Tibial artery (tissue), 4 donors: Measurements from ENCODE around the gene TAPT1.

Source experiments
- DNase-seq, 2 donors: peaks; one replicate each; pipeline ENCODE4 v3.0.0-alpha.2; 2019
- H3K27ac ChIP-seq, 2 donors: fragments of 200-600 bp; sonication (generic) in 1 of 2; 1 replicate in 1 of 2; 2 replicates in 1 of 2; pipeline ENCODE4 v1.5.1; 2018 to 2019; ENCODE audit warnings: mild to moderate bottlenecking in 1 of 2
- H3K27me3 ChIP-seq, 2 donors: fragments of 200-600 bp; sonication (generic) in 1 of 2; one replicate each; pipeline versions ENCODE4 v1.5.1 to v1.6.0; 2016 to 2019
- H3K36me3 ChIP-seq, 3 donors: fragments of 200-600 bp; sonication (generic) in 2 of 3; one replicate each; pipeline ENCODE4 v1.5.1; 2016 to 2019; ENCODE audit warnings: mild to moderate bottlenecking in 2 of 3
- H3K4me1 ChIP-seq, 4 donors: fragments of 200-600 bp; sonication (generic) in 2 of 4; 1 replicate in 3 of 4; 2 replicates in 1 of 4; pipeline ENCODE4 v1.5.1; 2016 to 2019
- H3K4me3 ChIP-seq, 2 donors: fragments of 200-600 bp; sonication (generic) in 1 of 2; 1 replicate in 1 of 2; 2 replicates in 1 of 2; pipeline ENCODE4 v1.5.1; 2018 to 2019; ENCODE audit warnings: mild to moderate bottlenecking in 2 of 2
- H3K9me3 ChIP-seq, 3 donors: fragments of 200-600 bp; sonication (generic) in 1 of 3; one replicate each; pipeline ENCODE4 v1.5.1; 2016 to 2019
- intact Hi-C: fragments of 100-400 bp; cut with DNase I; formaldehyde crosslinking; loops from one replicate; pipeline ENCODE4 v1.15.0; 2023; ENCODE audit warnings: low total_unique reads
- TF ChIP-seq, protein P1 (sequence below), 2 experiments: fragments of 200-600 bp in 1 of 2; fragments of 450-650 bp in 1 of 2; IDR thresholded peaks; one replicate each; pipeline ENCODE4 v1.5.1; 2017 to 2019; ENCODE audit warnings: antibody characterized with exemption in 2 of 2, mild to moderate bottlenecking in 1 of 2, moderate library complexity in 1 of 2

TAPT1 gene

DNA sequence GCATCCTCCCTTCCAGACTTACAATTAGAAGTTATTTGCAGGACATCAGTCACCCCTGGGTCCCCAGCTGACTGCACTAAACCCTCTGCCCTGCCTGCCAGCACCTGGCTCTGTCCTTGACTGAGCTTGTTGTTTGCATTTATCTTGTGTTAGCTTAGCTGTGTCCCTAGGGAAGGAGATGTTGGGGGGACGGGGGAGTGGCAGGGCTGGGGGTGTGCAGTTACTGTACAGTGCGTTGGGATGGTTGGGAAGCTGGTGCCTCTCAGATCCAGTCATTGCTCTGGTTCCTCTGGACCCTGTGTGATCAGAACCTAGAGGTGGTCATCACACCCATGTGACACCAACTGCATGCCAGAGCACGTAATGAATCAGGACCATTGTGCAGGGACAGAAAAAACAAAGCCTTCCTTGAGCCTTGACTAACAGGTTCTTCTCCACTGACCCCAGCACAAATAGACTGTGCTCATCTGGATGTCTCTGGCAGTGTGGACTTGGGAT lies 109.7 kb downstream of the TAPT1 start:
- Histone ChIP-seq H3K27ac (no peak overlapping the region), H3K27me3 (no peaks in the 10 kb centered on the region), H3K4me3 (no peak overlapping the region), H3K9me3 (no peaks in the 10 kb centered on the region), H3K36me3 (no peaks in the 10 kb centered on the region), H3K4me1 (peaks cover 0 to 16% (median 0%) of the 10 kb centered on the region in 4 donors)
- TF ChIP-seq, protein P1, sequence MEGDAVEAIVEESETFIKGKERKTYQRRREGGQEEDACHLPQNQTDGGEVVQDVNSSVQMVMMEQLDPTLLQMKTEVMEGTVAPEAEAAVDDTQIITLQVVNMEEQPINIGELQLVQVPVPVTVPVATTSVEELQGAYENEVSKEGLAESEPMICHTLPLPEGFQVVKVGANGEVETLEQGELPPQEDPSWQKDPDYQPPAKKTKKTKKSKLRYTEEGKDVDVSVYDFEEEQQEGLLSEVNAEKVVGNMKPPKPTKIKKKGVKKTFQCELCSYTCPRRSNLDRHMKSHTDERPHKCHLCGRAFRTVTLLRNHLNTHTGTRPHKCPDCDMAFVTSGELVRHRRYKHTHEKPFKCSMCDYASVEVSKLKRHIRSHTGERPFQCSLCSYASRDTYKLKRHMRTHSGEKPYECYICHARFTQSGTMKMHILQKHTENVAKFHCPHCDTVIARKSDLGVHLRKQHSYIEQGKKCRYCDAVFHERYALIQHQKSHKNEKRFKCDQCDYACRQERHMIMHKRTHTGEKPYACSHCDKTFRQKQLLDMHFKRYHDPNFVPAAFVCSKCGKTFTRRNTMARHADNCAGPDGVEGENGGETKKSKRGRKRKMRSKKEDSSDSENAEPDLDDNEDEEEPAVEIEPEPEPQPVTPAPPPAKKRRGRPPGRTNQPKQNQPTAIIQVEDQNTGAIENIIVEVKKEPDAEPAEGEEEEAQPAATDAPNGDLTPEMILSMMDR (IDR thresholded peaks at IDR 0.05): no peak
- DNase-seq: no peak
- intact Hi-C loops: no loop called here

DNA sequence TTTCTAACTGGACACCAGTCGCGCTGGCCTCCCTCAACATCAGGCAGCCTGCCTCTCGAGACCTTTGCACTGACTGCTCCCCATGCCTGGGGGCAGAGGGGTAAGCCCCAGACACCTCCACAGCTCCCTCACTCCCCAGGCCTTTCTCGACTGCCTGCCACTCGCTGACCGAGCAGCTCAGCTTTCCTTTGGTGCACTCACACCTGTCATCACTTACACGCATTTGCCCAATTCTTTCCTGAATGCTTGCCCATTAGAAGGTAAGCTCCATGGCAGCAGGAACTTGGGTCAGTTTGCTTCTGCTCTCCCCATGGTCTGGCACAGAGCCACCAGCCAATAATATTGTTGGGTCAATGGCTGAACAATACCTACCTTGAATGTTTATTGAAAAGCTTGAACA lies 110.3 kb downstream of the TAPT1 start:
- TF ChIP-seq, protein P1 (IDR thresholded peaks at IDR 0.05): no peak
- Histone ChIP-seq H3K27ac (no peak overlapping the region), H3K9me3 (no peaks in the 10 kb centered on the region), H3K4me3 (no peak overlapping the region), H3K4me1 (peaks cover 0 to 16% (median 0%) of the 10 kb centered on the region in 4 donors), H3K27me3 (no peaks in the 10 kb centered on the region), H3K36me3 (no peaks in the 10 kb centered on the region)
- DNase-seq: no peak
- intact Hi-C loops: no loop called here

DNA sequence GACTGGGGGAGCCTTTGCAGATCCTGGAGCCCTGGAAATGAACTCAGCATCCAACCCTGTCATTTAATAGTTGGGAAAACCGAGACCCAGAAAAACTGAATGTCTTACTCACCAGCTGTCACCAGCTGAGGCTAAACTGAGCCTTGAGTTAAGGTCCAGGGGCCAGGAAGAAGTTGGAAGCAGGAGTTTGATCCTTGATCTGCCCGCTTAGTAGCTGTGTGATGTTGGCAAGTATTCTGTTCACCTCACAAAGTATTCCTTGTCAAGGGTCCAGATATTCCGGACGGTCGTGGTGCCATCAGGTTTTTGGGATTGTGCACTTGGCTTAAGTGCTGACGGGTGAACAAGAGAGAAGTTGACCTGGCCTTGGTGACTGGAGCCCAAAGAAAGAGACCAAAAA lies 111.7 kb downstream of the TAPT1 start:
- H3K27ac ChIP-seq: no peak overlapping the region
- no peak for DNase-seq
- intact Hi-C loops: no loop called here

DNA sequence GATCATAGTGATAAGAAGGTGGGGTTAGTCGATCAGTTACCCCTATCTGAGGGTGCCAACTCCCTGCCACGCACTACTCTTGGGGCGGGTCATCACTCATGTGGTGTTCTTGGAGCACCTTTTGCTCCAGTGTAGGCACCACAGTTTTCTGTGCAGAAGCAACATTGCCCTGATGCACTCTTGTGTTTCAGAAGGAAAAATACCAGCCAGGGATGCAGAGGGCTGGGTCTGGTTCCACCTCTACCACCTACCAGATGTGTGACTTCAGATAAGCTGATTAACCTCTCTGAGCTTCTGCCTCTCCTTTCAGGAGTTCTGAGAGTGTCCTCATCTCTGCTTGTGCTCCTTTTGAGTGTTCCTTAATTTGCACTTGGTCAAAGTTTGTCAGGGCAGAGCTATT lies 112.5 kb downstream of the TAPT1 start:
- Histone ChIP-seq H3K27me3 (no peaks in the 10 kb centered on the region), H3K4me1 (peaks cover 0 to 16% (median 0%) of the 10 kb centered on the region in 4 donors), H3K9me3 (no peaks in the 10 kb centered on the region), H3K27ac (no peak overlapping the region), H3K4me3 (no peak overlapping the region), H3K36me3 (no peaks in the 10 kb centered on the region)
- no peak for DNase-seq
- intact Hi-C loops: no loop called here
- TF ChIP-seq, protein P1 (IDR thresholded peaks at IDR 0.05): no peak

More for the DNA sequence above, 111.7 kb downstream of the TAPT1 start:
- H3K36me3 ChIP-seq: no peaks in the 10 kb centered on the region
- TF ChIP-seq, protein P1 (IDR thresholded peaks at IDR 0.05): no peak
- no peaks in the 10 kb centered on the region for H3K9me3 ChIP-seq
- no peak overlapping the region for H3K4me3 ChIP-seq
- no peaks in the 10 kb centered on the region for H3K27me3 ChIP-seq
- peaks cover 0 to 16% (median 0%) of the 10 kb centered on the region in 4 donors for H3K4me1 ChIP-seq

DNA sequence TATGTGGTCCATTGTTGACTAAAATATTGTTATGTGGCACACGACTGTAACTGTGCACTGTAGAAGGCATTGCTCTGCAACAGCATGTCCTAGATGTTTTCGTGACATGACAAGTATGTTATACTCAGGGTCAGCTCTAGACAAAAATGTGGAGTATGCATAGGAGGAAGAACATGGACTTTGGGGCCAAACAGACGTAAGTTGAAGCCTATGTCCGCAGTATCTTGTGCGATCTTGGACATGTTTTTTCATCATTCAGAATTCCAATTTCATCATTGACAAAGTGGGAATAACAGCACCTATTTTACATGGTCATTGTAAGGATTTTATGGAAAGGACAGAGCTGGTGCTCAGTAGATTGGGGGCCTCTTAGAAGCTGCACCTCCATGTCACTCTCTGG lies 114.7 kb downstream of the TAPT1 start:
- Histone ChIP-seq H3K4me1 (no peaks in the 10 kb centered on the region), H3K4me3 (no peak overlapping the region), H3K27me3 (no peaks in the 10 kb centered on the region), H3K9me3 (no peaks in the 10 kb centered on the region), H3K27ac (no peak overlapping the region), H3K36me3 (no peaks in the 10 kb centered on the region)
- no peak for DNase-seq
- intact Hi-C loops: no loop called here
- TF ChIP-seq, protein P1 (IDR thresholded peaks at IDR 0.05): no peak
